H1 (cell line): ENCODE data around the gene SLC9A7. TPM values are rescaled to one million over a fixed set of nuclear protein-coding genes. Genes with fewer than 3 reads are reported as not detected.

ENCODE experiments used
- CTCF ChIA-PET: fragments of 300-600 bp; sonication (Branson Sonifier 250); formaldehyde crosslinking; loops from one replicate; lab custom pipeline; 2021; ENCODE audit not compliant: partially characterized antibody; lab: Charles Lee
- POLR2A ChIA-PET: fragments of 300-600 bp; sonication (Branson Sonifier 250); formaldehyde crosslinking; loops from one replicate; lab custom pipeline; 2021; ENCODE audit warnings: inconsistent platforms; ENCODE audit not compliant: partially characterized antibody; lab: Charles Lee
- DNase-seq, 2 experiments: peaks; one replicate each; pipeline versions ENCODE4 v3.0.0 to v3.0.0-alpha.2; 2010 to 2022; ENCODE audit warnings: low spot score in 2 of 2, low read depth in 1 of 2, mixed read lengths in 1 of 2
- FAIRE-seq: peaks from 2 replicates; lab custom pipeline; 2011; peaks lifted over from hg19 to GRCh38; lab: Jason Lieb, UNC
- H2AFZ ChIP-seq: 2 replicates; pipeline ENCODE4 v1.8.1; 2012; ENCODE audit warnings: low read length, inconsistent platforms
- H2AK5ac ChIP-seq: 2 replicates; pipeline ENCODE4 v1.6.1; 2013; ENCODE audit warnings: low read depth, low read length
- H2BK120ac ChIP-seq: replicated peaks from 2 replicates; pipeline ENCODE3; 2013; ENCODE audit warnings: low read depth, low read length, inconsistent platforms
- H2BK12ac ChIP-seq: 2 replicates; pipeline ENCODE4 v1.6.1; 2013; ENCODE audit warnings: low read depth, low read length
- H2BK15ac ChIP-seq: 2 replicates; pipeline ENCODE4 v1.6.1; 2013; ENCODE audit warnings: low read length
- H2BK20ac ChIP-seq: 2 replicates; pipeline ENCODE4 v1.6.1; 2013; ENCODE audit warnings: low read length
- H2BK5ac ChIP-seq: 2 replicates; pipeline ENCODE4 v1.6.1; 2013; ENCODE audit warnings: low read depth, low read length
- H3K14ac ChIP-seq: 2 replicates; pipeline ENCODE4 v1.6.1; 2013; ENCODE audit warnings: inconsistent platforms; ENCODE audit not compliant: insufficient read length
- H3K18ac ChIP-seq: 2 replicates; pipeline ENCODE4 v1.6.1; 2013; ENCODE audit warnings: low read length; ENCODE audit errors: extremely low read depth
- H3K23ac ChIP-seq: 2 replicates; pipeline ENCODE4 v1.6.1; 2013; ENCODE audit warnings: inconsistent platforms; ENCODE audit not compliant: insufficient read length
- H3K23me2 ChIP-seq: 2 replicates; pipeline ENCODE4 v1.6.1; 2013; ENCODE audit warnings: low read depth, low read length
- H3K27ac ChIP-seq: 2 replicates; pipeline ENCODE4 v1.6.1; 2011; ENCODE audit warnings: low read depth, low read length, inconsistent platforms
- H3K27me3 ChIP-seq, 4 experiments: replicated peaks in 1 of 4; 1 replicate in 1 of 4; 2 replicates in 3 of 4; pipeline versions ENCODE4 v1.6.1 to v1.8.1; 2011 to 2013; ENCODE audit warnings: low read length in 3 of 4, mild to moderate bottlenecking in 3 of 4, inconsistent platforms in 2 of 4, mixed read lengths in 2 of 4, moderate library complexity in 1 of 4; ENCODE audit not compliant: control insufficient read depth in 3 of 4, insufficient read depth in 3 of 4; ENCODE audit errors: extremely low read depth in 1 of 4
- H3K36me3 ChIP-seq, 4 experiments: 2 replicates each; pipeline versions ENCODE4 v1.6.1 to v1.8.1; 2011 to 2013; ENCODE audit warnings: mild to moderate bottlenecking in 4 of 4, low read length in 3 of 4, moderate library complexity in 2 of 4, control low read depth in 1 of 4, inconsistent platforms in 1 of 4; ENCODE audit not compliant: insufficient read depth in 4 of 4, control insufficient read depth in 2 of 4
- H3K4ac ChIP-seq: replicated peaks from 2 replicates; pipeline ENCODE3; 2013; ENCODE audit warnings: low read length, low read depth, mixed read lengths, inconsistent platforms; ENCODE audit not compliant: insufficient read length
- H3K4me1 ChIP-seq, 4 experiments: replicated peaks in 1 of 4; 1 replicate in 1 of 4; 2 replicates in 3 of 4; pipeline versions ENCODE4 v1.6.1 to v1.8.1; 2011 to 2013; ENCODE audit warnings: low read length in 3 of 4, inconsistent platforms in 2 of 4, mixed read lengths in 1 of 4; ENCODE audit not compliant: insufficient read depth in 4 of 4, control insufficient read depth in 3 of 4
- H3K4me2 ChIP-seq, 2 experiments: 2 replicates each; pipeline versions ENCODE4 v1.6.1 to v1.8.1; 2011 to 2013; ENCODE audit warnings: low read depth in 2 of 2, low read length in 2 of 2, control low read depth in 1 of 2, inconsistent platforms in 1 of 2, mild to moderate bottlenecking in 1 of 2; ENCODE audit not compliant: insufficient read depth in 1 of 2
- H3K4me3 ChIP-seq, 4 experiments: fragments of 200-600, 300-600 bp in 1 of 4; sonication (generic), shearing (Covaris generic), sonication (Bioruptor Twin) in 1 of 4; 2 replicates each; pipeline versions ENCODE4 v1.5.1 to v1.8.1; 2011 to 2016; ENCODE audit warnings: low read length in 4 of 4, low read depth in 3 of 4, control low read depth in 2 of 4, inconsistent platforms in 2 of 4, mild to moderate bottlenecking in 2 of 4, mixed read lengths in 1 of 4, moderate library complexity in 1 of 4; ENCODE audit not compliant: insufficient read depth in 2 of 4; ENCODE audit errors: extremely low read depth in 1 of 4
- H3K56ac ChIP-seq: replicated peaks from 2 replicates; pipeline ENCODE3; 2013; ENCODE audit warnings: low read depth, mild to moderate bottlenecking, mixed read lengths, low read length, inconsistent platforms; ENCODE audit not compliant: insufficient read length
- H3K79me1 ChIP-seq: 2 replicates; pipeline ENCODE4 v1.6.1; 2013; ENCODE audit warnings: low read depth, low read length, control low read depth
- H3K79me2 ChIP-seq, 2 experiments: 2 replicates each; pipeline versions ENCODE4 v1.6.1 to v1.8.1; 2012 to 2013; ENCODE audit warnings: low read length in 2 of 2, mild to moderate bottlenecking in 2 of 2, inconsistent platforms in 1 of 2; ENCODE audit not compliant: insufficient read depth in 2 of 2, control insufficient read depth in 1 of 2
- H3K9ac ChIP-seq, 4 experiments: replicated peaks in 1 of 4; 1 replicate in 1 of 4; 2 replicates in 3 of 4; pipeline versions ENCODE4 v1.6.1 to v1.8.1; 2011 to 2013; ENCODE audit warnings: low read depth in 3 of 4, low read length in 3 of 4, control low read depth in 2 of 4, mild to moderate bottlenecking in 2 of 4, moderate library complexity in 2 of 4, inconsistent platforms in 1 of 4; ENCODE audit errors: extremely low read depth in 1 of 4
- H3K9me3 ChIP-seq, 2 experiments: 2 replicates each; pipeline versions ENCODE4 v1.6.1 to v1.8.1; 2012 to 2013; ENCODE audit warnings: mild to moderate bottlenecking in 2 of 2, moderate library complexity in 2 of 2, control low read depth in 1 of 2, inconsistent platforms in 1 of 2, low read depth in 1 of 2, low read length in 1 of 2, mixed read lengths in 1 of 2; ENCODE audit not compliant: insufficient read depth in 2 of 2
- H4K20me1 ChIP-seq, 2 experiments: replicated peaks in 1 of 2; 2 replicates each; pipeline versions ENCODE3 to v1.8.1; 2011 to 2013; ENCODE audit warnings: inconsistent platforms in 2 of 2, low read length in 2 of 2, mild to moderate bottlenecking in 1 of 2; ENCODE audit not compliant: insufficient read depth in 2 of 2, control insufficient read depth in 1 of 2
- H4K5ac ChIP-seq: 2 replicates; pipeline ENCODE4 v1.6.1; 2013; ENCODE audit warnings: low read length, low read depth, mixed read lengths, inconsistent platforms; ENCODE audit not compliant: insufficient read length
- H4K8ac ChIP-seq: 2 replicates; pipeline ENCODE4 v1.8.0; 2013; ENCODE audit warnings: mild to moderate bottlenecking, moderate library complexity, low read length, inconsistent platforms; ENCODE audit not compliant: insufficient read depth; ENCODE audit errors: extremely low read depth
- H4K91ac ChIP-seq: replicated peaks from 2 replicates; pipeline ENCODE3; 2013; ENCODE audit warnings: low read length, mixed read lengths, inconsistent platforms; ENCODE audit not compliant: insufficient read length
- CREB1 ChIP-seq: IDR thresholded peaks from 2 replicates; pipeline ENCODE4 v1.6.1; 2012; ENCODE audit warnings: inconsistent platforms
- NANOG ChIP-seq: IDR thresholded peaks from 2 replicates; pipeline ENCODE4 v1.6.1; 2011; ENCODE audit warnings: low read length, low read depth, mild to moderate bottlenecking, inconsistent platforms; ENCODE audit not compliant: insufficient read depth, poor library complexity, severe bottlenecking
- WGBS, 2 experiments: shearing (Covaris generic) in 1 of 2; methylation state at CpG; one replicate each; pipeline versions ENCODE4 v1.1.6 to v1.1.7; 2013 to 2015; ENCODE audit warnings: low lambda C conversion rate in 2 of 2, mixed read lengths in 2 of 2, inconsistent platforms in 1 of 2, low coverage in 1 of 2, missing lambda C conversion rate in 1 of 2; ENCODE audit not compliant: insufficient replicate concordance in 2 of 2, insufficient coverage in 1 of 2, insufficient read length in 1 of 2; ENCODE audit errors: extremely low coverage in 1 of 2, missing lambda C conversion rate in 1 of 2; 5-methylcytosine and 5-hydroxymethylcytosine counted together
- polyA plus RNA-seq, 7 experiments: library from polyadenylated mRNA; depleted of rRNA in 3 of 7; stranded (reverse) in 5 of 7; unstranded in 2 of 7; fragments of >200 nt in 5 of 7; fragments of 200-250 nt in 2 of 7; gene quantifications; 1 replicate in 5 of 7; 2 replicates in 1 of 7; 4 replicates in 1 of 7; pipeline versions ENCODE4 v1.2.1 to v1.2.3, GENCODE V29; 2011 to 2013; ENCODE audit warnings: missing spikeins in 2 of 7, mixed read lengths in 2 of 7
- total RNA-seq: library from RNA; stranded (reverse); fragmentation: NEBNext Ultra II Directional; extraction: Animal tissue kit (Norgen Biotek cat#: 25700); gene quantifications from 2 replicates; pipeline ENCODE4 v1.2.1, GENCODE V29; 2021

SLC9A7 gene
- total and polyA plus RNA-seq, 2 of the 8 experiments (the other 6 are each of a cell fraction or from before 2014, with no cell fraction given), result 6.7 to 17.2 TPM

DNA sequence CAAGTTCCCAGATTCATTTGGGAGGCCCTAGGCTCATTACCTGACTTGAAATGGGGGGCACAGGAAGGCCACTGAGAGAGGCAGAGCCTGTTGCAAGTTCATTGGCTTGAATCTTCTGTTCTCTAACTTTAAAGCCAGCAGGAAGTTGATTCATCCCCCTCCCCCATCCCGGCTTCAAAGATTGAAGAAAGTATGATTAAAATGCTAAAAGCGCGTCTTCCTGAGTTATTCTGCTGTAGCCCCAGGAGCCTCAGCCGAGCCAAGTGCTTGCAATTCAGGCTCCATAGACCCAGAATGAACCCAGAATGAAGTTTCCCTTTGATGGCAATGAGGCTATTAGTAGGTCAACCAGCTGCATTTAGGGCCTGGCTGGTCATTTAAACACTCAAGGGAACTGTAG lies 170.7 kb downstream of the SLC9A7 start:
- Histone ChIP-seq H3K56ac (no peak overlapping the region), H3K79me2 (peaks cover 0 to 53% of the 10 kb centered on the region in 2 experiments; a peak in 2 of 4 replicates), H2BK15ac (no peak overlapping the region), H2AK5ac (no peak overlapping the region), H4K20me1 (no peaks in the 10 kb centered on the region), H3K14ac (no peak overlapping the region), H3K36me3 (no peaks in the 10 kb centered on the region), H4K8ac (no peak overlapping the region), H3K4me1 (peaks cover 0 to 13% (median 4%) of the 10 kb centered on the region in 4 experiments; a peak in 4 of 7 replicates), H2BK12ac (no peak overlapping the region), H3K79me1 (no peaks in the 10 kb centered on the region), H3K9me3 (no peaks in the 10 kb centered on the region)
- CTCF ChIA-PET, result no interaction called here
- POLR2A ChIA-PET, result interaction anchor here (0.7 to 2.8 kb wide), 3 partner anchors 11 to 38 kb away, joined by 3 to 9 read pairs (median 4); no protein-coding TSS in a partner anchor
- TF ChIP-seq CREB1 (no peak), NANOG (peak; percentile 22)
- TF ChIP-seq, all 59 proteins: peak for 1
- Histone ChIP-seq H3K23ac (no peak overlapping the region), H4K91ac (no peak overlapping the region), H3K4me2 (peak overlapping the region; percentile 60 to 69), H3K23me2 (no peaks in the 10 kb centered on the region), H3K27ac (no peak overlapping the region), H4K5ac (no peak overlapping the region), H3K4ac (no peak overlapping the region), H3K9ac (no peak overlapping the region), H2BK120ac (no peak overlapping the region), H2AFZ (no peak overlapping the region), H2BK5ac (0 out of 2 replicates have a peak overlapping the region, but pooled peaks have one; percentile 85), H3K27me3 (no peaks in the 10 kb centered on the region), H3K4me3 (peak overlapping the region in 1 of 4 experiments; percentile 30; a peak in 2 of 8 replicates), H2BK20ac (no peak overlapping the region), H3K18ac (no peak overlapping the region; the same call in 1 of the 2 replicates)
- 2% methylated on average over 4 of the region's 4 CpGs; no CpG with 5 or more reads in 1 of the 2 experiments for WGBS, 2 experiments
- peak in 1 of 2 experiments; percentile 47 for DNase-seq
- FAIRE-seq, result no peak
